ENCODE data around the gene FOXI3. TPM values are rescaled to one million over a fixed set of nuclear protein-coding genes. Genes with fewer than 3 reads are reported as not detected.

The FOXI3 gene
- total RNA-seq, 4 donors from 2014 or later, result 0.14 TPM; not detected in 3

- Histone ChIP-seq H3K4me3 (no peak overlapping the region), H3K27me3 (peaks cover 2 to 49% of the 10 kb centered on the region in 2 donors), H3K4me1 (no peaks in the 10 kb centered on the region), H3K36me3 (no peaks in the 10 kb centered on the region), H3K9me3 (no peaks in the 10 kb centered on the region), H3K27ac (no peak overlapping the region)
- DNase-seq, result no peak
- TF ChIP-seq CTCF (IDR thresholded peaks at IDR 0.05) (no peak), POLR2A (IDR thresholded peaks at IDR 0.05) (no peak)
- intact Hi-C loops (cut with DNase I; ENCODE audit: low total_unique reads), result no loop called here
Measured at GRCh38 chr2:88451811-88452564, 505 bp downstream of the FOXI3 start.

- Histone ChIP-seq H3K27me3 (peaks cover 2 to 49% of the 10 kb centered on the region in 2 donors), H3K9me3 (no peaks in the 10 kb centered on the region), H3K36me3 (no peaks in the 10 kb centered on the region)
Measured at GRCh38 chr2:88450925-88451810, 1.3 kb downstream of the FOXI3 start.

GRCh38 chr2:88450186-88450585 is 2.3 kb downstream of the FOXI3 start:
- intact Hi-C loops (cut with DNase I; ENCODE audit: low total_unique reads), result no loop called here
- no peaks in the 10 kb centered on the region for H3K36me3 ChIP-seq
- H3K27ac ChIP-seq, result no peak overlapping the region
- DNase-seq, result no peak
- H3K27me3 ChIP-seq, result peaks cover 2 to 40% of the 10 kb centered on the region in 2 donors
- TF ChIP-seq CTCF (IDR thresholded peaks at IDR 0.05) (no peak), POLR2A (IDR thresholded peaks at IDR 0.05) (no peak)
- no peaks in the 10 kb centered on the region for H3K9me3 ChIP-seq
- no peak overlapping the region for H3K4me3 ChIP-seq
- no peaks in the 10 kb centered on the region for H3K4me1 ChIP-seq

More at GRCh38 chr2:88450925-88451810, 1.3 kb downstream of the FOXI3 start:
- H3K4me3 ChIP-seq, result no peak overlapping the region
- DNase-seq, result no peak
- TF ChIP-seq POLR2A (IDR thresholded peaks at IDR 0.05) (no peak), CTCF (IDR thresholded peaks at IDR 0.05) (no peak)
- intact Hi-C loops (cut with DNase I; ENCODE audit: low total_unique reads), result no loop called here
- no peaks in the 10 kb centered on the region for H3K4me1 ChIP-seq
- H3K27ac ChIP-seq, result no peak overlapping the region

GRCh38 chr2:88448248-88448647 is 4.2 kb downstream of the FOXI3 start:
- Histone ChIP-seq H3K27me3 (peaks cover 2 to 20% of the 10 kb centered on the region in 2 donors), H3K9me3 (no peaks in the 10 kb centered on the region), H3K4me1 (no peaks in the 10 kb centered on the region), H3K36me3 (no peaks in the 10 kb centered on the region), H3K27ac (no peak overlapping the region), H3K4me3 (no peak overlapping the region)
- TF ChIP-seq POLR2A (IDR thresholded peaks at IDR 0.05) (no peak), CTCF (IDR thresholded peaks at IDR 0.05) (no peak)
- intact Hi-C loops (cut with DNase I; ENCODE audit: low total_unique reads), result no loop called here
- no peak for DNase-seq
